HG02642 (cell line): ENCODE data around the gene NDUFA11.
"Not testable (repeated sequence)": the region's sequence is repeated elsewhere in the genome, so short reads cannot be mapped to it uniquely, and the experiment has no call there.

Experiments used
- ATAC-seq: cut with Tn5 transposase; IDR thresholded peaks from one replicate; pipeline ENCODE4 v1.9.1; 2021; ENCODE audit warnings: mild to moderate bottlenecking; ENCODE audit not compliant: unreplicated experiment, poor library complexity

NDUFA11 gene

GRCh38 chr19:5864725-5865486, 38.7 kb downstream of the NDUFA11 start:
- ATAC-seq, result no peak

- no peak for ATAC-seq
Measured at GRCh38 chr19:5864013-5864720, 39.4 kb downstream of the NDUFA11 start.

- ATAC-seq, result no peak
Measured at GRCh38 chr19:5863030-5863665, 40.4 kb downstream of the NDUFA11 start.

- no peak for ATAC-seq
Measured at GRCh38 chr19:5857203-5858081, 46.1 kb downstream of the NDUFA11 start.

- ATAC-seq, result not testable (repeated sequence)
Measured at GRCh38 chr19:5855151-5855550, 48.4 kb downstream of the NDUFA11 start.

- ATAC-seq, result not testable (repeated sequence)
Measured at GRCh38 chr19:5854121-5854520, 49.5 kb downstream of the NDUFA11 start.

GRCh38 chr19:5851302-5851701, 52.3 kb downstream of the NDUFA11 start, which contains the start of gene FUT3:
FUT3 (minus strand) TSS chr19:5851449.
- no peak for ATAC-seq

GRCh38 chr19:5850743-5851293, 52.8 kb downstream of the NDUFA11 start:
- no peak for ATAC-seq

GRCh38 chr19:5850189-5850588, 53.4 kb downstream of the NDUFA11 start:
- no peak for ATAC-seq

- not testable (repeated sequence) for ATAC-seq
Measured at GRCh38 chr19:5848621-5849020, 55.0 kb downstream of the NDUFA11 start.

- ATAC-seq, result not testable (repeated sequence)
Measured at GRCh38 chr19:5847846-5848245, 55.7 kb downstream of the NDUFA11 start.
